Activated CD8-positive, alpha-beta memory T cell treated with anti-CD3 and anti-CD28 coated beads, Interleukin-2, amount 50 U/mL, for 24 hours (primary cell): ENCODE data around the gene ATP5MC2.
"Not testable (repeated sequence)": the region's sequence is repeated elsewhere in the genome, so short reads cannot be mapped to it uniquely, and the experiment has no call there.

Experiments used
- DNase-seq: peaks from one replicate; pipeline ENCODE4 v3.0.0-alpha.2; 2020; ENCODE audit errors: extremely low read depth

ATP5MC2 gene

DNA sequence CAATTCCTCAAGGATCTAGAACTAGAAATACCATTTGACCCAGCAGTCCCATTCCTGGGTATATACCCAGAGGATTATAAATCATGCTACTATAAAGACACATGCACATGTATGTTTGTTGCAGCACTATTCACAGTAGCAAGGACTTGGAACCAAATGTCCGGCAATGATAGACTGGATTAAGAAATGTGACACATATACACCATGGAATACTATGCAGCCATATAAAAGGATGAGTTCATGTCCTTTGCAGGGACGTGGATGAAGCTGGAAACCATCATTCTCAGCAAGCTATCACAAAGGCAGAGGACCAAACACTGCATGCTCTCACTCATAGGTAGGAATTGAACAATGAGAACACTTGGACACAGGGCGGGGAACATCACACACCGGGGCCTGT, 29.6 kb downstream of the ATP5MC2 start:
- not testable (repeated sequence) for DNase-seq

DNA sequence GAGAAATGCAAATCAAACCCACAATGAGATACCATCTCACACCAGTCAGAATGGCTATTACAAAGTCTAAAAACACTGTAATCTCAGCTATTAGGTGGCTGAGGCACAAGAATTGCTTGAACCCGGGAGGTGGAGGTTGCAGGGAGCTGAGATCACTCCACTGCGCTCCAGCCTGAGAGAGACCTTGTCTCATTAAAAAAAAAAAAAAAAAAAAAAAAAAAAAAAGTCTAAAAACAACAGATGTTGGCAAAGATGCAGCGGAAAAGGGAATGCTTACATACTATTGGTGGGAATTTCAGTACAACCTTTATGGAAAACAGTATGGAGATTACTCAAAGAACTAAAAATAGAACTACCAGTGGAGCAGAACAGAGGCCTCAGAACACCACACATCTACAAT, 30.7 kb downstream of the ATP5MC2 start:
- DNase-seq = no peak

DNA sequence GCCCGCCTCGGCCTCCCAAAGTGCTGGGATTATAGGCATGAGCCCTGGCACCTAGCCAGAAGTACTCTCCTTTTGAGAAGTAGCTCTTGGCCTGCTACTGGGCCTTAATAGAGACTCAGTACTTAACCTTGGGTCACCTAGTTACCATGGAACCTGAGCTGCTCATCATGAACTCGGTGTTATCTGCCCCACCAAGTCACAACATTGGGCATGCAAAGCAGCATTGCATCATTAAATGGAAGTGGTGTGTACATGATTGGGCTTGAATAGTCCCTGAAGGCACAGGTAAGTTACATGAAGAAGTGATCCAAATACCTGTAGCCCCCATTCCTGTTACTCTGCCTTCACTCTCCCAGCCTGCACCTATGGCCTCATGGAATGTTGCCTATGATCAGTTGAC, 31.8 kb downstream of the ATP5MC2 start:
- no peak for DNase-seq

DNA sequence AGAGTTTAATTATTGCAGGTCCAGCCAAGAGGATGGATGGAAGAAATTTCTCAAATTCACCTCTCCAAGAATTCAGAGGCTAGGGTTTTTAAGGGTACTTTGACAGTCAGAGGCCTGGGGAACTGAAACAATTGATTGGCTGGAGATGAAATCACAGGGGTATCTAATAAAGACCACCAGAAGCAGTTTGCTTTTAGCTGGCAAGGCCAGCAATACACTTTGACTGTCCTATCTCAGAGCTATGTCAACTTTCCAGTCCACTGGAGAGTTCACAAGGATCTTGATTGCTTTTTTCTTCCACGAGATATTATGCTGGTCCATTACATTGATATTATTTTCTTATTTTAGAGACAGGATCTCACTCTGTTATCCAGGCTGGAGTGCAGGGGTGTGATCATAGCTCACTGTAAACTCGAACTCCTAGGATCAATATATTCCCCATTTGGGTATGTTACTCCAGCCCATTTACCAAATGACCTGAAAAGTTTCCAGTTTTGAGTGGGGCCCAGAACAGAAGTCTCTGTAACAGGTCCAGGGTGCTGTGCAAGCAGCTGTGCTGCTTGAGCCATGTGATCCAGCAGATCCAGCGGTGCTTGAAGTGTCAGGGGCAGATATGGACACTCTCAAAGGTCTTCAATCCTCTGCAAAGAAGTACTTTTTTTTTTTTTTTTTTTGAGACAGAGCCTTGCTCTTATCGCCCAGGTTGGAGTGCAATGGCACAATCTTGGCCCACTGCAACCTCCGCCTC, 32.5 kb downstream of the ATP5MC2 start:
- no peak for DNase-seq

DNA sequence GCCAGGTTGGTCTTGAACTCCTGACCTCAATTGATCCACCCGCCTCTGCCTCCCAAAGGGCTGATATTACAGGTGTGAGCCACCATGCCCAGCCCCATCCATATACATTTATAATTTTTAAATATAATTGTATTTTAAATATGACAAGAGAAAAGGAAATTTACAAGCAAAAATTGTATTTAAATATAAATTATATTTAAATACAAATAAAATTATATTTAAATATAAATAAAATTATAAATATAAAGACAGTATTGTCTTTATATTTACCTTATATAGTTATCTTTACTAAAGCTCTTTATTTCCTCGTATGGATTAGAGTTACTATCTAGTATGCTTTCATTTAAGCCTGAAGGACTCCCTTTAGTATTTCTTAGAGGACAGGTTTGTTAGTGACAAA, 37.8 kb downstream of the ATP5MC2 start:
- DNase-seq = no peak

DNA sequence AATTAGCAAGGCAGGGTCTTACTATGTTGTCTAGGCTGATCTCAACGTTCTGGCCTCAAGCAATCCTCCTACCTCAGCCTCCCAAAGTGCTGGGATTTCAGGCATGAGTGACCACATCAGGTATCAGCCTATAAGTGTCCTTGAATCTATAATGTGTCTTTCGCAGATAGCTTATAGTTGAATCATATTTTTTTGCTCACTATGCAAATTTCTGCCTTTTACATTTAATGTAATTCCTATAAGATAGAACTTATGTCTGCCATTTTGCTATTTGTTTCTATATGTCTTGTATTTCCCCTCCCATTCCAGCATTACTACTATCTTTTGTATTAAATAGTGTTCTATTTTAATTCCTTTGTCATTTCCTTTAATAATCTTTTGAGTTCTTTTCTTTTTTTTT, 39.2 kb downstream of the ATP5MC2 start:
- no peak for DNase-seq

DNA sequence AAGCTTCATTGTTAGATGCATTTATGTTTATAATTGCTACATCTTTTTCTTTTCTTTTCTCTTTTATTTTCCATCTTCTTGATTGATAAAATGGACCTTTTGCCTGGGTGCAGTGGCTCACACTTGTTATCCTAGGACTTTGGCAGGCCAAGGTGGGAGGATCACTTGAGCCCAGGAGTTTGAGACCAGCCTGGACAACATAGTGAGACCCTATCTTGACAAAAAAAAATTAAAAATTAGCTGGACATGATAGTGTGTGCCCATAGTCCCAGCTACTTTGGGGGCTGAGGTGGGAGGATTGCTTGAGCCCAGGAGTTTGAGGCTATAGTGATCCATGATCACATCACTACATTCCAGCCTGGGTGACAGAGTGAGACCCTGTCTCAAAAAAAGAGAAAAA, 40.2 kb downstream of the ATP5MC2 start:
- DNase-seq = not testable (repeated sequence)

DNA sequence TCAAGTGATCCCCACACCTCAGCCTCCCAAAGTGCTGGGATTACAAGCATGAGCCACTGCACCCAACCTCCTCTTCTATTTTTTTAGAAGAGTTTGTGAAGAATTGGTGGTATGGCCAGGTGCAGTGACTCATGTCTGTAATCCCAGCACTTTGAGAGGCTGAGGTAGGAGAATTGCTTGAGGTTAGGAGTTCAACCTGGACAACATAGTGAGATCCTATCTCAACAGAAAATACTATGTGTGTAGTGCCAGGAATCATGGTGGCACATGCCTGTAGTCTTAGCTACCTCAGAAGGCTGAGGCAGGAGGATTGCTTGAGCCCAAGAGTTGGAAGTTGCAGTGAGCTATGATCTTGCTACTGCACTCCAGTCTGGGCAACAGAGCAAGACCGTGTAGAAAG, 44.2 kb downstream of the ATP5MC2 start:
- DNase-seq = no peak

DNA sequence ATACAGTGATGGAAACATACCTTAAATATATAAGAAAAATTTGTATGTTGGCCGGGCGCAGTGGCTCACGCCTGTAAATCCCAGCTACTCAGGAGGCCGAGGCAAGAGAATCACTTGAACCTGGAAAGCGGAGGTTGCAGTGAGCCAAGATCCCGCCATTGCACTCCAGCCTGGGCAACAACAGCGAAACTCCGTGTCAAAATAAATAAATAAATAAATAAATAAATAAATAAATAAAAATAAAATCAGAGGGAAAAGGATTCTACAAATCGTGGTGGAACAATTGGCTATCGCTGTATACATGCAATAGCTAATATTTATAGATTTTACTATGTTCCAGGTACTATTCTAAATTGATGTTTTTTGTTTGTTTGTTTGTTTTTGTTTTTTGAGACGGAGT, 48.0 kb downstream of the ATP5MC2 start:
- DNase-seq = no peak

DNA sequence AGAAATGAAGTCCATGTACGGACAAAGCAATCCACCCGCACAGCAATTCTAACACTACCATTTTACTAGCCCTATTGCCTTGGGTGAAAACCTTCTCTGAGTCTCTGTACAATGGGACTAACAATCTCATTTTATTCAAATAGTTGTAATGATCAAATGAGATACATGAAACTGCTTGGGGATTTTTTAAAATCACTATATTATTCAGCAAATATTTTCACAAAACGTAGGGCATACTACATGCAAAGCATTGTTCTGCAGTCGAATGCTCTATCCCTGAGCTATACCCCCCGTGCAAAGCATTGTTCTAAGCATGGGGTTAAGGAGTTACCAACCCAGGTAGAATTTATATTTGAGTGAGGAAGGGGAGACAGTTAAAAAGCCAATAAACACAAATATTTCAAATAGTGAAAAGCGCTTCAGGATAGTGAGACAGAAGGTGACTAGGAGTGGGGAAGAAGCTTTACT, 49.1 kb downstream of the ATP5MC2 start:
- DNase-seq = no peak

DNA sequence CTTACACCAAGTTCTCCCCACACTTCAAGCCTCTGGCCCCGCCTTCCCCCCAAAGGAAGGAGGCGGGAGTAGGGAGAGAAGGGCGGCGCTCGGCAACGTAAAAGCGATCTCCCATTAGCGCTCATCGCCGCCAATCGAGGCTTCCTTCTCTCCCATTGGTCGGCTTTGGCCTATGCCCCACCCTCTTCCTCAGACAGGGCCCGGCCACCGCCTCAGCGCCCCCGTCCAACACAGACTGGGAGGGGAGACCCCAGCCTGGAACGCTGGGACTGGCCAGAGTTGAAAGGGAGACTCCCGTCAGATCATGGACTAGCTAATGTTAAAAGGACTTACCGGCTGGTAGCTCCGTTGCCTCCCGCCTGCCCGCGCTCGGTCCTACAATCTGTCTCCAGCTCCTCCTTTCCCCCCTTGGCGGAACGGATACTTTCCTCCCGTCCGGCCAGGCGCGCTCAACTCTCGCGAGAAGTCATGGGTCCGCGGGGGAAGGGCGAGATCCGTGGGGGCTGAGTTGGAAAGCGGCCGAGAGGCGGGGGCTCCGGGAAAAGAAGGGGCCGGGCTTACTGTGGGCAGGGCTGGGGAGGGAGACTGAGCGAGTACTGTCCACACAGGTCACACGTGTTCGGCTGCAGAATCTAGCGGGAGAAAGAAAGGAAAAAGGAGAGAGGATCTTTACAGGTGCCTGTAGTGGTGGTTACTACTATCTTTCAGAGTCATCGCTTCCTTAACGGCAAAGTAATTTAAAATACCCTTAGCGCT, 49.8 kb downstream of the ATP5MC2 start, which contains the start of gene ATF7:
TSS of gene ATF7 (minus strand) at position 437 of the 756 bp plus-strand sequence. CDS start 25,382 bp downstream, outside the sequence.
- DNase-seq = peak; percentile 95

DNA sequence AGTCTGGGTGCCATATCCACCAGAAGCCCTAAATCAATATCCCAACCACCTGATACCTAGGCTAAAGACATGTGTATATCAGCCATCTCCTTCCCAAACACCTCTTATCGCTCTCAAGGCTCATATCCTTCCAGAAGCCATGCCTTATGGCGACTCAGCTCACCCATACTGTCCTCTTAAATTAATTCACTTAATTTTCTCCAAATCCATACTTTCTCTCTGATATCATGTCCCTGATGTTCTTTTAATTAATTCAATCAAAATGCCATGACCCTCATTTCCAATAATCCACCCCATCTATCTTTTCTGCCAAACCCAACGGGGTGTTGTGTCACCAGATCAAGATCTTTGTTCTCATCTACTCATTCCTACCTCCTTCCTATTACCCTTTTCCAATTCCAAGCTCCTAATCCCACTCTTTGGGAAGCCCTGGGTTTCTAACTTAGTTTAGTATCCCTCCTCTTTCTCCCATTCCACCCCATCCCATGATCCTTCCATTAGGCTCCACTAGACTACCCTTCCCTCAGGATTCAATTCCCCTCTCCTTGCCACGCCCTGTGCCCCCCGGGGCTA, 50.4 kb downstream of the ATP5MC2 start:
- no peak for DNase-seq

DNA sequence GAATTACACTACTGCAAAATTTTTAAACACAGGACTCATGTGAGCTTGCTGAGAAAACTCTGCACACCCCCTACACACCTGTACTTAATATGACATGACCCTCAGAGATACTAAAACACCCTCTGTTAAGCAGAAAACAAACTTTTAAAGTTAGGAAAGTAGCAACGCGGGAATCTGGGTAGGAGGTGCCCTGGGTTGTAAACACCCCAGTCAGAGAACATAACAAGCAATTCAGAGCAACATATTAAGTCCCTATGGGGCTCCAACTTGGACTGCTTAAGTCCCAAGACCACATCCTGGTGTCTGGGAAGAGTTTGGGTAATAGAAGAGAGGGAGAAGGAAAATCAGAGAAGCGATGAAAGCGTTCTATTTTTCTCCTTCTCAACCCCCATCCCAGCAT, 50.9 kb downstream of the ATP5MC2 start:
- DNase-seq = no peak

DNA sequence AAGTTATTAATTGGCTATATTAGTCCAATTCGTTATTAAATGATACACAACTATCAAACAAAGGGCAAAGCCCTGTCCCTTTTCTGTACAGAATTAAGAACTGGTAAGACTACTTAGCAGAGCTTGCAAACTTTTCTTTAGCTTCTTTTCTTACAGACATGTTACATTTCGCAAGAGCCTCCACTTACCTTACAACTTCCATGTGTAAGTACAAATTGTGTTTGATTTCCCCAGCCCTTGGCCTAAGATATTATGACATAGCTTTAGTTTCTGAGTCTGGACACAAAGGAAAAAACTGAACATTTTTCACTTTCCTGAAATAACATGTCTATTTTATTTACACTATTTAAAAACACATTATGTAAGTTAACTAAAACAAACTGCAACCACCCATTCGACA, 51.4 kb downstream of the ATP5MC2 start:
- DNase-seq = no peak

DNA sequence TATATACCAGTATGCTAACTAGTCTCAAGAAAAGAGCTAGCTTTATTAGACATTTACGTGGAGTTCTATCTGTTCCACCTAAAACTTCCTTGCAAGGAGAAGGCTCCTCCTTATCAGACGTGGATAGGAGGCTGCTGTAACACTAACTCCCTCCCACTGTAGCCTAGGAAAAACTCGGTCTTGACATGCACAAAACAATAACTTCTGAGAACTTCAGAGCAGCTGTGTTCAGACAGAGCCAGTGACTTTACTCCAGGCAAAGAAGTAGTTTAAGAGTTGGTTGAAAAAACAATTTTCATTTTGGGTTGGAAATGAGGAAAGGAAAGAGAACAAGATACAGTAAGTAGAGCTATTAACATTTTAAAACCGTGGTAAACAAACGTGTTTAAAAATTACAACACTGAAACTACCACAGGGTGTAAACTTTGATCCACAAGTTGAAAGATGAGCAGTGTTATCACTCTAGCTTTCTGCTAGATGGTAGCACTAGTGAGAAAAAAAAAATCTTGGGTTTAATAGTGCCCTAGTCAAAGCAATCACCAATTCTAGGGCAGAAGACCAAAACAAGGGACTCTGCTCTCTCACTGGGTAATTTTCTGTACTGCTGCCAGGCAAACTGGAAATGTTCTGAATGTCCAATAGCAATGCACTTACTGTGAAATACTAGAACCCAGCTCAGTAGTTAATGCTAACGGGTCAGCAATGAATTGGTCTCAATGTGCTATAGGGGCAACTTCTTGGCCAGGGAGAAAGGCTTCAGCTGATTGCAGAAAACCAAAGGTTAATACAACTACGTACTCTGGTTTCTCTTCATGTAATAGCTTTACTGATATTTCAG, 52.1 kb downstream of the ATP5MC2 start:
- no peak for DNase-seq

DNA sequence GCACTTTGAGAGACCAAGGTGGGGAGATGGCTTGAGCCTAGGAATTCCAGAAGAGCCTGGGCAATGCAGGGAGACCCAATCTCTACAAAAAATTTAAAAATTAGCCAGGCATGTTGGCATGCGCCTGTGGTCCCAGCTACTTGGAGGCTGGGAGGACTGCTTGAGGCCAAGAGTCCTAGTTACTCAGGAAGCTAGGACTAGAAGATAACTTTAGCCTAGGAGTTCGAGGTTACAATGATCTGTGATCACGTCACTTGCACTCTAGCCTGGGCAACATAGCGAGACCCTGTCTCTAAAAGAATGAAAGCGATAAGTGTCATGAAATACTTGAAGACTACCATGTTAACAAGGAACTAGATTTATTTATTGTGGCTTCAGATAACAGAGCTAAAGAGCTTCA, 53.2 kb downstream of the ATP5MC2 start:
- DNase-seq = no peak

DNA sequence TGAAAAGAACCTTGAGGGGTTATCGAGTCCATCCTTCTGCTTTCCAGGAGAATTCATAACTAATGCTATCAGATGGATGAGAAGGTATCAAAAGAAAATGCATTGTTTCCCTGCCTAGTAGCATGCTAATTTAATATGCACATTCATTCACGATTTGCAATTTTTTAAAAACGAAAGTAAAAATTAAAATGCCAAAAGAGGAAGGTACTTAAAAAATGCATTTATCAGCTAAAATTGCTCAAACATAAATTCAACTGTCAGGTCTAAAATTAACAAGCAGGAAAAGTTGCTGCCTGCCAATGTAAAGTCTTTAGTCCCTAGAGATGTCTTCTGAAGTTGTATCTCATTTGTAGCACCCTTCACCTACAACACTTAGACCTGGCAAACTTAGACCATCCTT, 57.6 kb downstream of the ATP5MC2 start:
- DNase-seq = no peak

DNA sequence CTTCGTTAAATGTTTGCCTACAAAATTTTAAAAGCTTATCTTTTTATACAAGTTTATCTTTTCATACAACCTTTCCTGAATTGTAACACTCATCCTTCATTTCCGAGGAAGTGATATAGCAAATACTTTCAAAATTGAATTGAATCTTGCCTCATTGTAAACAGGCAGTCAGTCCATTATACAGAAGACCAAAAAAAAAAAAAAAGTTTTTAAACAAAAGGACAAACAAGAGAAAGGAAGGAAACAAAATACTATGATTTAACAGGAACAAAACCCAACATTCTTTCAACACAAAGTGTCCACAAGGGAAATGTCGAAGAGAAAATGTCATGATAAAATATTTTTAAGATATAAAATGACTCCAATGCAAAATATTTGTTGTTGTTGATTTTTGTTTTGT, 58.2 kb downstream of the ATP5MC2 start:
- no peak for DNase-seq

DNA sequence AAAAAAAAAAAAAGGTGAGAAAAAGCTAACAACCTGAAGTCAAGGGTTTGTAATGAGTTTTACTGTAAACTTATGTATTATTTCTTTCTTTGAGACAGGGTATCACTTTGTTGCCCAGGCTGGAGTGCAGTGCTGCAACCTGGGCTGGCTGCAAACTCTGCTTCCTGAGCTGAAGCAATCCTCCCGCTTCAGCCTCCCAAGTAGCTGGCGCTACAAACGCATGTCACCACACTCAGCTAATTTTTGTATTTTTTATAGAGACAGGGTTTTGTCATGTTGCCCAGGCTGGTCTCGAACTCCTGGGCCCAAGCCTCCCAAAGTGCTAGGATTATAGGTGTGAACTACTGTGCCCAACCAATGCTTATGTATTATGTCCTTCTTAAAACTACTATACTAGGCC, 58.9 kb downstream of the ATP5MC2 start:
- no peak for DNase-seq
